ENCODE measurements around the gene CCDC126.

DNA sequence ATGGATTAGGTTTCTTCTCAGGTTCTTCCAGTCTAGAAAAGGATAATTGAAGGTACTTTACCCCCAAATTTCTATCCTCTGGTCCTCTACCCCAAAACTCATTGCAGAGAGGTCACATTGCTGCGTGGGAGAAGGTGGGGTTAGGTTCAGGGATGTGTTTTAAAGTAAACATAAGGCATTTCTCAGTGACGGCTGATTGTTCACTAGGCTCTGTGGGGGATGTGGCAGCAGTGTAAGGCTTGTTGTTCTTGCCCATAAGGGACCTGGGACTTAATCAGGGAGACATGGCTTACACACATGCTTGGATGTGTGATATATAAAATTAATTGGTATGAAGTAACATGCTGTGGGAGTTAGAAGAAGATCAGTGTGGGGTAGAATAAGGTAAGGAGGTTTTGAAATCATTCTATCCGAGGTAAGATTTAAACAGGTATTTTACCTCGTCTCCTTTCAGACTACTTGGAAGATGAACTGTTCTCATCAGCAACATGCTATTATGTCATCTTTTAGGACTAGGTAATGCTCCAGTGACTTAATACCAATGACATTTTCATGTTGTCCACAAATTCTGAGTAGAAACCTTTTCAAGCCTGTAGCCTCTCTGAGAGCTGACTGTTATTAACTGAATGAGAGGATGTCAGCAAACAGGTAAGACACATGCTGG lies 6.6 kb downstream of the CCDC126 start:
- no peak for TF ChIP-seq CTCF (IDR thresholded peaks at IDR 0.05)
- TF ChIP-seq POLR2AphosphoS5 (IDR thresholded peaks at IDR 0.05) = no peak
- TF ChIP-seq EP300 (IDR thresholded peaks at IDR 0.05; ENCODE audit: low read depth) = no peak
- no peak for TF ChIP-seq POLR2A (IDR thresholded peaks at IDR 0.05)

All from transverse colon (tissue), 4 donors.